Progenitor cell of endocrine pancreas (in vitro differentiated cells): ENCODE measurements around the gene DDX10. TPM values are rescaled to one million over a fixed set of nuclear protein-coding genes. Genes with fewer than 3 reads are reported as not detected.

Experiments used
- DNase-seq: peaks from one replicate; pipeline ENCODE4 v3.0.0; 2021; ENCODE audit warnings: low spot score; ENCODE audit not compliant: unreplicated experiment
- H3K27ac Mint-ChIP-seq: 2 replicates; pipeline ENCODE4 v1.8.0; 2021; ENCODE audit warnings: mild to moderate bottlenecking, moderate library complexity, mixed read lengths
- H3K27me3 Mint-ChIP-seq: 2 replicates; pipeline ENCODE4 v1.8.0; 2021; ENCODE audit warnings: mixed read lengths
- H3K36me3 Mint-ChIP-seq: 2 replicates; pipeline ENCODE4 v1.8.0; 2022; ENCODE audit warnings: mixed read lengths; ENCODE audit not compliant: insufficient read depth
- H3K4me1 Mint-ChIP-seq: 2 replicates; pipeline ENCODE4 v1.8.0; 2021; ENCODE audit warnings: low read depth, mixed read lengths
- H3K4me3 Mint-ChIP-seq: 2 replicates; pipeline ENCODE4 v1.8.0; 2021; ENCODE audit warnings: low read depth, mild to moderate bottlenecking, moderate library complexity, mixed read lengths
- H3K9me3 Mint-ChIP-seq: 2 replicates; pipeline ENCODE4 v1.8.0; 2021; ENCODE audit warnings: low read depth, mixed read lengths
- total RNA-seq: library from RNA; stranded (reverse); gene quantifications from 2 replicates; pipeline ENCODE4 v1.2.1, GENCODE V29; 2021
- TF ChIP-seq, protein P1 (sequence below): fragments of 200-600 bp; sonication (generic); IDR thresholded peaks from one replicate; pipeline ENCODE4 v1.5.0; 2021; ENCODE audit warnings: antibody characterized with exemption, mild to moderate bottlenecking; ENCODE audit not compliant: unreplicated experiment

The DDX10 gene
- total RNA-seq, 1 donor from 2014 or later: 31.9 TPM

DNA sequence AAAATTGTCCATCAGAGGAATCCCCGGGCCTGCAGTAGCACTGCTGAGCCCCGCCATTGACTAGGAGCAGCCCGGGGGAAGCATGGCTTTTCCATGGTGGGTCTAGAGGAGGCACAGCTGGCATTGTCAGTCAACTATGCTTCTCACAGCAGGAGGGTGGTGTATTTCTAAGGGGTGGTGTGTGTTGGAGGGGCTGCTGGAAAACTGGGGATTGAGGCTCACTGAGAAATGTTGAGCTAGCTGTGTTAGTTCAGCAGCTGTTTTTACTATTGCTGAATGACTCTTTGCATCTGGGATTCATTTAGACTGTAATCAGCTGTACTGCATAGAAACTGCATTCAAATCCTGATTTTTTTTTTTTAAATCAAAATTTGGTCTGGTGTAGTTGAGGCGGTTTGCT is 5.6 kb downstream of the DDX10 start:
- Mint-ChIP-seq H3K4me3 (no peak overlapping the region), H3K36me3 (peaks cover 10% of the 10 kb centered on the region), H3K9me3 (no peaks in the 10 kb centered on the region), H3K27ac (no peak overlapping the region), H3K27me3 (no peaks in the 10 kb centered on the region), H3K4me1 (peaks cover 18% of the 10 kb centered on the region)
- DNase-seq: no peak
- TF ChIP-seq, protein P1, sequence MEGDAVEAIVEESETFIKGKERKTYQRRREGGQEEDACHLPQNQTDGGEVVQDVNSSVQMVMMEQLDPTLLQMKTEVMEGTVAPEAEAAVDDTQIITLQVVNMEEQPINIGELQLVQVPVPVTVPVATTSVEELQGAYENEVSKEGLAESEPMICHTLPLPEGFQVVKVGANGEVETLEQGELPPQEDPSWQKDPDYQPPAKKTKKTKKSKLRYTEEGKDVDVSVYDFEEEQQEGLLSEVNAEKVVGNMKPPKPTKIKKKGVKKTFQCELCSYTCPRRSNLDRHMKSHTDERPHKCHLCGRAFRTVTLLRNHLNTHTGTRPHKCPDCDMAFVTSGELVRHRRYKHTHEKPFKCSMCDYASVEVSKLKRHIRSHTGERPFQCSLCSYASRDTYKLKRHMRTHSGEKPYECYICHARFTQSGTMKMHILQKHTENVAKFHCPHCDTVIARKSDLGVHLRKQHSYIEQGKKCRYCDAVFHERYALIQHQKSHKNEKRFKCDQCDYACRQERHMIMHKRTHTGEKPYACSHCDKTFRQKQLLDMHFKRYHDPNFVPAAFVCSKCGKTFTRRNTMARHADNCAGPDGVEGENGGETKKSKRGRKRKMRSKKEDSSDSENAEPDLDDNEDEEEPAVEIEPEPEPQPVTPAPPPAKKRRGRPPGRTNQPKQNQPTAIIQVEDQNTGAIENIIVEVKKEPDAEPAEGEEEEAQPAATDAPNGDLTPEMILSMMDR: no peak

DNA sequence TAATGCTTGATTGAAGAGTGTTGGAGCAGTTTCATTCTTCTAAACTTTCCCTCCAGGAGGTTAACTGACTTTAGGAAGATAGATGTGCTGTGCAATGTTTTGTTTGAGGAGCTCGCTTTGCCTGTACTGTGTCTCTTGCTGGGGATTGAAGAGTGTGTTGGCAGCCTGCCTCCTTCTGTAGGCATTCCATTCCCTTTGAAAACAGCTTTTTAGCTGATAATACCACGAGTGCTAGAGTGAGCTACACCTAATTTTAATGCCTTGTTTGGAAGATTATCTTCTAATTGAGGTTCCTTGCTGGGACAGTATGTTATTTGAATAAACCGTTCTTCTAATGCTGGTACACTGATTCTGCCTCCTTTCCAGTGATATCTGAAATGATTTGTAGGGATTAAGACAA is 7.2 kb downstream of the DDX10 start:
- peaks cover 7% of the 10 kb centered on the region for H3K4me1 Mint-ChIP-seq
- H3K4me3 Mint-ChIP-seq: no peak overlapping the region
- H3K27ac Mint-ChIP-seq: peak overlapping the region; percentile 57
- H3K9me3 Mint-ChIP-seq: no peaks in the 10 kb centered on the region
- TF ChIP-seq, protein P1: no peak
- H3K27me3 Mint-ChIP-seq: no peaks in the 10 kb centered on the region
- H3K36me3 Mint-ChIP-seq: peaks cover 13% of the 10 kb centered on the region
- no peak for DNase-seq

DNA sequence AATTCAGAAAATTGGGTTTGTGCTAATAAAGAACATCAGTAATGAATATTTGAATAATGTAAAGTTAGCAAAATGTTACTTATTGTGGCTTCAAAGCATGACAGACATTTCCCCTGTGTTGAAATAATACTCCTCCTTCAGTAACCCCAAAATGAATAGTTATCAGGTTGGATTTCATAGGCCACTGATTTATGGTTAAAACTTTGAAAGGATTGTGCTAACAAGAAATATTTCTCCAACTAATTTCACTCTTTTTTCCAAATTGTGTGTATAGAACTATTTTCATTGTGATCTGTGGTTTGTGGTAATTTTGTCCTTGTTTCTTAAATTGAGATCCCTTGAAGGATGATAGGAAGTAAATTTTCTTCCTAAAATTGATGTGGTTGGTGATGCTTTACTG is 7.9 kb downstream of the DDX10 start:
- Mint-ChIP-seq H3K27ac (no peak overlapping the region), H3K4me1 (peaks cover 6% of the 10 kb centered on the region), H3K4me3 (no peak overlapping the region), H3K36me3 (peaks cover 13% of the 10 kb centered on the region), H3K9me3 (no peaks in the 10 kb centered on the region), H3K27me3 (no peaks in the 10 kb centered on the region)
- no peak for DNase-seq
- TF ChIP-seq, protein P1: no peak

DNA sequence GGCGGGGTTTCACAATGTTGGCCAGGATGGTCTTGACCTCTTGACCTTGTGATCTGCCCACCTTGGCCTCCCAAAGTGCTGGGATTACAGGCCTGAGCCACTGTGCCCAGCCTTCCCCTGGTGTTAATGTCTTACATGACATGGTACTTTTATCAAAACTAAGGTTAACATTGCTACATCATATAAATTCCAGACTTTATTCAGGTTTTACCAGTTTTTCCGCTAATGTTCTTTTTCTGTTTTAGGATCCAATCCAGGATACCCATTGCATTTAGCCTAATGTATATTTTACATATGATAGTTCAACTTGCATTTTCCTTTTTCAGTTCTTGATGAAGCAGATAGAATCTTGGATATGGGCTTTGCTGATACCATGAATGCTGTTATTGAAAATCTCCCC is 14.2 kb downstream of the DDX10 start:
- Mint-ChIP-seq H3K36me3 (peaks cover 22% of the 10 kb centered on the region), H3K4me1 (no peaks in the 10 kb centered on the region)

DNA sequence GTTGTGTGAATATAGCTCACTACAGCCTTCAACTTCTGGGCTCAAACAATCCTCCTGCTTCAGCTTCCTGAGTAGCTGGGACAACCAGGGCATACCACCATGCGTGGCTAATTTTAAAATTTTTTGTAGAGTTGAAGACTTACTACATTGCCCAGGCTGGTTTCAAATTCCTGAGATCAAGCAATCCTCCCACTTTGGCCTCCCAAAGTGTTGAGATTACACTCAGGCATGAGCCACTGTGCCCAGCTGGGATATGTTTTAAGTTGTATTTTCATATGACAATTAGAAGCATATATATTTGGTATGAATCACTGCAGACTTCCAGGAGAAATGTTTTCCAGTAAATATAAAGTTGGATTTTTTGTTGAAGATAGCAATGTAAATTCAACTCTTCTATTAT is 15.4 kb downstream of the DDX10 start:
- TF ChIP-seq, protein P1: no peak
- H3K4me3 Mint-ChIP-seq: no peak overlapping the region
- no peaks in the 10 kb centered on the region for H3K4me1 Mint-ChIP-seq
- H3K36me3 Mint-ChIP-seq: peaks cover 22% of the 10 kb centered on the region
- H3K27me3 Mint-ChIP-seq: no peaks in the 10 kb centered on the region
- H3K27ac Mint-ChIP-seq: no peak overlapping the region
- H3K9me3 Mint-ChIP-seq: peaks cover 3% of the 10 kb centered on the region
- DNase-seq: no peak

More for the DNA sequence above, 14.2 kb downstream of the DDX10 start:
- no peak for DNase-seq
- H3K27ac Mint-ChIP-seq: no peak overlapping the region
- no peak overlapping the region for H3K4me3 Mint-ChIP-seq
- peaks cover 3% of the 10 kb centered on the region for H3K9me3 Mint-ChIP-seq
- H3K27me3 Mint-ChIP-seq: no peaks in the 10 kb centered on the region
- TF ChIP-seq, protein P1: no peak
